DND-41 (cell line): ENCODE measurements around the gene CHN1.

Source experiments
- EZH2 ChIP-seq: IDR thresholded peaks from 3 replicates; pipeline ENCODE4 v1.6.1; 2012; ENCODE audit warnings: borderline replicate concordance, low read depth, mild to moderate bottlenecking, moderate library complexity, low read length, inconsistent platforms; ENCODE audit not compliant: severe bottlenecking
- TF ChIP-seq, protein P1 (sequence below): IDR thresholded peaks from 2 replicates; pipeline ENCODE4 v1.5.1; 2012; ENCODE audit warnings: borderline replicate concordance, low read length, moderate library complexity, mild to moderate bottlenecking; ENCODE audit not compliant: poor library complexity, severe bottlenecking; ENCODE audit errors: extremely low read depth

DNA sequence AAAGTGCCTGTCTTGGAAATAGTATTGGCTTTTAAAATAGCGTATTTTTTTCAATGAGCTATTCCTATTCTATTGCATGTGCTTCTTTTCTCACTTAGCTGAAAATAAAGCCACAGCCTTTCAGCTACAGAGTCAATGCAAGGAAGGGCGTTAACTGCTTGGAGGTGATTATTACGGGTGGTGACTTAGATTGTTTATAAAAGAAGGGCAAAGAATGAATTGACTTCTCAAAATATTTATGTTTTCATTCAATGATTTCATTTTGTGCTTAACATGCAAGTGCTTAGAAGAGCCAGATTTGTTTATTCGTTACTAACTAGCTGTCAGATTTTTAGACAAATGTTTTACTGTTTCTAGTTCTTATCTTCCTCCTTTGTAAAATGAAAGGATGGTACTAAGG, 2.8 kb upstream of the CHN1 start:
- TF ChIP-seq, protein P1, sequence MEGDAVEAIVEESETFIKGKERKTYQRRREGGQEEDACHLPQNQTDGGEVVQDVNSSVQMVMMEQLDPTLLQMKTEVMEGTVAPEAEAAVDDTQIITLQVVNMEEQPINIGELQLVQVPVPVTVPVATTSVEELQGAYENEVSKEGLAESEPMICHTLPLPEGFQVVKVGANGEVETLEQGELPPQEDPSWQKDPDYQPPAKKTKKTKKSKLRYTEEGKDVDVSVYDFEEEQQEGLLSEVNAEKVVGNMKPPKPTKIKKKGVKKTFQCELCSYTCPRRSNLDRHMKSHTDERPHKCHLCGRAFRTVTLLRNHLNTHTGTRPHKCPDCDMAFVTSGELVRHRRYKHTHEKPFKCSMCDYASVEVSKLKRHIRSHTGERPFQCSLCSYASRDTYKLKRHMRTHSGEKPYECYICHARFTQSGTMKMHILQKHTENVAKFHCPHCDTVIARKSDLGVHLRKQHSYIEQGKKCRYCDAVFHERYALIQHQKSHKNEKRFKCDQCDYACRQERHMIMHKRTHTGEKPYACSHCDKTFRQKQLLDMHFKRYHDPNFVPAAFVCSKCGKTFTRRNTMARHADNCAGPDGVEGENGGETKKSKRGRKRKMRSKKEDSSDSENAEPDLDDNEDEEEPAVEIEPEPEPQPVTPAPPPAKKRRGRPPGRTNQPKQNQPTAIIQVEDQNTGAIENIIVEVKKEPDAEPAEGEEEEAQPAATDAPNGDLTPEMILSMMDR, result no peak
- no peak for TF ChIP-seq EZH2
